ENCODE results near the gene CHTOP.

Gene CHTOP

GRCh38 chr1:153677718-153678518, 44.1 kb downstream of the CHTOP start:
- Mint-ChIP-seq H3K4me3 (peak overlapping the region; percentile 83), H3K4me1 (peaks cover 30% of the 10 kb centered on the region), H3K27me3 (peaks cover 57% of the 10 kb centered on the region), H3K36me3 (peaks cover 7% of the 10 kb centered on the region), H3K9me3 (no peaks in the 10 kb centered on the region), H3K27ac (peak overlapping the region; percentile 77)
- peak; percentile 59 for ATAC-seq

- Mint-ChIP-seq H3K27ac (peak within 1 kb of the TSS; percentile 77), H3K4me3 (peak within 1 kb of the TSS; percentile 83), H3K36me3 (peaks cover 11% of the 10 kb centered on the region), H3K27me3 (peaks cover 62% of the 10 kb centered on the region), H3K9me3 (no peaks in the 10 kb centered on the region), H3K4me1 (peaks cover 30% of the 10 kb centered on the region)
- peak; percentile 59 for ATAC-seq
Observed at GRCh38 chr1:153678519-153679336, 44.9 kb downstream of the CHTOP start, which contains the start of gene NPR1. TSS of gene NPR1 (plus strand) at chr1:153678688. CDS start at chr1:153679109, 421 bp downstream.

- no peaks in the 10 kb centered on the region for H3K9me3 Mint-ChIP-seq
- H3K27ac Mint-ChIP-seq: peak overlapping the region; percentile 12
- peaks cover 15% of the 10 kb centered on the region for H3K36me3 Mint-ChIP-seq
- peaks cover 69% of the 10 kb centered on the region for H3K27me3 Mint-ChIP-seq
- H3K4me3 Mint-ChIP-seq: peak overlapping the region; percentile 83
- peaks cover 30% of the 10 kb centered on the region for H3K4me1 Mint-ChIP-seq
- peak; percentile 60 for ATAC-seq
Observed at GRCh38 chr1:153679337-153680119, 45.7 kb downstream of the CHTOP start.

DNA sequence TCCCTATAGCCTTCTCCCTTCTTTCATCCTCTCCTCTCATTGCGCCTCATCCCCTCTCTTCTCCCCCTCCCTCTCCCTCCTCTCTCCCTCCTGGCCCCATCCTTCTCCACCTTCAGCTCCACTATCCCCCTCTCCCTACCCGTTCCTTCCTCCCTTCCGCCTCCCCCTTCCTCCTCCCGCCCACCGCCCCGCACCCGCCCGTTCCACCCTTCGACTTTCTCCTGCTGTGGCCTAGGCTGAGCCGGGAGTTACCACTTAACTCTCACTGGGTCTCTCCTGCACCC, 46.2 kb downstream of the CHTOP start:
- Mint-ChIP-seq H3K9me3 (no peaks in the 10 kb centered on the region), H3K4me3 (peak overlapping the region; percentile 83), H3K27ac (peak overlapping the region; percentile 12), H3K27me3 (peaks cover 71% of the 10 kb centered on the region), H3K36me3 (peaks cover 15% of the 10 kb centered on the region), H3K4me1 (peaks cover 30% of the 10 kb centered on the region)
- no peak for ATAC-seq

- H3K4me3 Mint-ChIP-seq: no peak overlapping the region
- no peak for ATAC-seq
- H3K4me1 Mint-ChIP-seq: peaks cover 25% of the 10 kb centered on the region
- peaks cover 23% of the 10 kb centered on the region for H3K36me3 Mint-ChIP-seq
- H3K27me3 Mint-ChIP-seq: peaks cover 66% of the 10 kb centered on the region
- no peak overlapping the region for H3K27ac Mint-ChIP-seq
- H3K9me3 Mint-ChIP-seq: no peaks in the 10 kb centered on the region
Observed at GRCh38 chr1:153682730-153683129, 48.9 kb downstream of the CHTOP start.

DNA sequence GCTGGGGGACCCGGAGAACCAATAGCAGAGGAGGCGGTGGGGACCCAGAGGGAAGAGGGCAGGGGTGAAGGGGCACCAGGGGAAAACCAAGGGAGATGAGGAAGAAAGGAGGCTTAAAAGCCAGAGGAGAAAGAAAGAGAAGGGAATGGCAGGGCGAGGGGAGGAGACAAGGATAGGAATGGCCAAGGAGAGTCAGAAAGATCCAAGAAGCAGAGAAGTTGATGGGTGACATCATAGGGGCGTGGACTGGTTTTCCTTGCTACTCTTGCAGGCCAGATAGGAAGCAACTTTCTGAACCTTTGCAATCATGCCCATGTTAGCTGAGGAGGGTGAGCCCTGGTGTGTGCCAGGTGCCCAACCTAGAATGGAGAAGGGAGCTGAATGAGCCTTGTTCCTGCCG, 50.0 kb downstream of the CHTOP start:
- Mint-ChIP-seq H3K36me3 (peaks cover 34% of the 10 kb centered on the region), H3K27ac (no peak overlapping the region), H3K4me3 (no peak overlapping the region), H3K27me3 (peaks cover 55% of the 10 kb centered on the region), H3K4me1 (peaks cover 25% of the 10 kb centered on the region), H3K9me3 (no peaks in the 10 kb centered on the region)
- ATAC-seq: no peak

- H3K4me3 Mint-ChIP-seq: no peak overlapping the region
- H3K4me1 Mint-ChIP-seq: peaks cover 23% of the 10 kb centered on the region
- peaks cover 48% of the 10 kb centered on the region for H3K27me3 Mint-ChIP-seq
- H3K36me3 Mint-ChIP-seq: peaks cover 36% of the 10 kb centered on the region
- H3K27ac Mint-ChIP-seq: no peak overlapping the region
- ATAC-seq: no peak
- H3K9me3 Mint-ChIP-seq: no peaks in the 10 kb centered on the region
Observed at GRCh38 chr1:153684892-153685291, 51.0 kb downstream of the CHTOP start.

GRCh38 chr1:153685544-153686340, 51.9 kb downstream of the CHTOP start:
- Mint-ChIP-seq H3K4me3 (no peak overlapping the region), H3K27ac (no peak overlapping the region), H3K36me3 (peaks cover 32% of the 10 kb centered on the region), H3K9me3 (no peaks in the 10 kb centered on the region), H3K27me3 (peaks cover 40% of the 10 kb centered on the region), H3K4me1 (peaks cover 15% of the 10 kb centered on the region)
- ATAC-seq: no peak

DNA sequence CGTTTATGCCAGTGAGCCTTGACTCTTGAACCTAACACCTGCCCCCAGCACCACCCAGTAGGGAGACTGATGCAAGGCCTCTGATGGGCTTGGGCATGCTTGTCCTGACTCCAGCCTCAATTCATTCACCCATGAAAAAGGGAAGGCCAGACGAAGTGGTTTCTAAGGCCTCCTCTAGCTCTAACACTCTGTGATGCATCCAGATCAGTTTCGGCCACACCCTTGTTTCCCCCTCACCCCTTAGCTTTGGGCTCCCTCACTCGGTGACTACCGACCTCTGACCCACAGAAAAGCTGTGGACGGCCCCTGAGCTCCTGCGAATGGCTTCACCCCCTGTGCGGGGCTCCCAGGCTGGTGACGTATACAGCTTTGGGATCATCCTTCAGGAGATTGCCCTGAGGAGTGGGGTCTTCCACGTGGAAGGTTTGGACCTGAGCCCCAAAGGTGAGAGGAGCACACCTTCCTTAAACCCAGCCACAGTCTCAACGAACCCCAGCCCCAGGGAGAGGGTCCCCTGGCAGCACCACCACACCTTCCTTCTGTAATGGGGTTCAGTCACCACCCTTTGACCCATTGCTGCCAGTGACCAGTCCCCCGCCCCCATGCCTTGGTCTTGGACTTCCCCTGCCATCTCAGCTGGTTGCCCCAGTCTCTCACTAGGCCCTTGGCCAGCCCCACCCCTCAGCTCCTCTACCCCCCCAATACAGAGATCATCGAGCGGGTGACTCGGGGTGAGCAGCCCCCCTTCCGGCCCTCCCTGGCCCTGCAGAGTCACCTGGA, 53.7 kb downstream of the CHTOP start:
- no peak overlapping the region for H3K4me3 Mint-ChIP-seq
- peaks cover 15% of the 10 kb centered on the region for H3K4me1 Mint-ChIP-seq
- H3K27me3 Mint-ChIP-seq: peaks cover 28% of the 10 kb centered on the region
- H3K27ac Mint-ChIP-seq: no peak overlapping the region
- no peak for ATAC-seq
- no peaks in the 10 kb centered on the region for H3K9me3 Mint-ChIP-seq
- H3K36me3 Mint-ChIP-seq: peaks cover 32% of the 10 kb centered on the region

DNA sequence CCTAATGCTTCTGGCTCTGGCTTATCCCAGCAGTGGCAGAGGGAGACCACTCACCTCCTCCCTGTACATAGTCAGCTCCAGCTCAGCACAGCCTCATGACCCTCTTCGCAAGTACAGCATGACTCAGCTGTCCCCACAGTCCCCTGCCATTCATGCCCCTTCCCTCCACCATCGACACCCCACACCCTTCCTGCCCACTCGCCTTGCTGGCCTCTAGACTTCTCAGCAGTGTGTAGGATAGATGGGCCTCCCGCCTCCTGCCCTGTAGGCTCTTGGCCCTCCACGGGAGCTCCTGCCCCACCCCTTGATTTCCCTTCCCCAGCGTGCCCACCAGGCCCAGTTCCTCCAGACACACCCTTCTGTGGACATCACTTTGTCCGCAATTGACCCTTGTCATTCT, 54.4 kb downstream of the CHTOP start:
- H3K27me3 Mint-ChIP-seq: peaks cover 27% of the 10 kb centered on the region
- ATAC-seq: no peak
- no peaks in the 10 kb centered on the region for H3K9me3 Mint-ChIP-seq

DNA sequence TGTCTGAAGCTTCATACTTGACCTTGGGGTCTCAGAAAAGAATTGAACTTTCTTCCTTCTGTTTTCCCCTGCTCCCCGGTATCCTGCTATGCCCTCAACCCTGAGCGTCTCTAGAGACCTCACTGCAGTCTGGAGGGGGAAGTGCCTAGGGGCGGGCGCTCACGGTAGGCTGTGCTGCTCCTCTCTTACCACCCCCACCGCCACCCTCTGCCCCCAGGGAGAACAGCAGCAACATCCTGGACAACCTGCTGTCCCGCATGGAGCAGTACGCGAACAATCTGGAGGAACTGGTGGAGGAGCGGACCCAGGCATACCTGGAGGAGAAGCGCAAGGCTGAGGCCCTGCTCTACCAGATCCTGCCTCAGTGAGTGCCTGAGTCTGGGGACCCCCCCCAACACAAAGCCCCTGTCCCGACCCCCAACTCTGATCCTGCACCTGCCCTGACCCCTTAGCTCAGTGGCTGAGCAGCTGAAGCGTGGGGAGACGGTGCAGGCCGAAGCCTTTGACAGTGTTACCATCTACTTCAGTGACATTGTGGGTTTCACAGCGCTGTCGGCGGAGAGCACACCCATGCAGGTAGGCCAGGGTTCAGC, 55.0 kb downstream of the CHTOP start:
- Mint-ChIP-seq H3K36me3 (peaks cover 27% of the 10 kb centered on the region), H3K4me1 (peaks cover 15% of the 10 kb centered on the region), H3K4me3 (no peak overlapping the region)

More for the DNA sequence above, 54.4 kb downstream of the CHTOP start:
- peaks cover 32% of the 10 kb centered on the region for H3K36me3 Mint-ChIP-seq
- no peak overlapping the region for H3K27ac Mint-ChIP-seq
- H3K4me1 Mint-ChIP-seq: peaks cover 15% of the 10 kb centered on the region
- no peak overlapping the region for H3K4me3 Mint-ChIP-seq

GRCh38 chr1:153693466-153693865, 59.6 kb downstream of the CHTOP start:
- Mint-ChIP-seq H3K36me3 (peaks cover 9% of the 10 kb centered on the region), H3K4me1 (peaks cover 13% of the 10 kb centered on the region), H3K4me3 (no peak overlapping the region), H3K9me3 (no peaks in the 10 kb centered on the region), H3K27ac (no peak overlapping the region), H3K27me3 (peaks cover 12% of the 10 kb centered on the region)
- no peak for ATAC-seq

More for the DNA sequence above, 55.0 kb downstream of the CHTOP start:
- Mint-ChIP-seq H3K27me3 (peaks cover 21% of the 10 kb centered on the region), H3K27ac (no peak overlapping the region), H3K9me3 (no peaks in the 10 kb centered on the region)
- no peak for ATAC-seq
